CD4-positive, alpha-beta T cell (primary cell): ENCODE measurements around the gene SYPL2. TPM values are rescaled to one million over a fixed set of nuclear protein-coding genes. Genes with fewer than 3 reads are reported as not detected.

Source experiments
- ATAC-seq: fragments of 200-7000 bp; cut with Tn5 transposase; one replicate; pipeline ENCODE4 v1.10.0; 2022; ENCODE audit warnings: mild to moderate bottlenecking; ENCODE audit not compliant: poor library complexity
- CTCF ChIA-PET: fragments of 350-600 bp; sonication (Branson Sonifier 250); formaldehyde crosslinking; loops from one replicate; lab custom pipeline; 2021; ENCODE audit warnings: antibody characterized with exemption, inconsistent platforms; lab: Charles Lee
- POLR2A ChIA-PET: fragments of 350-600 bp; sonication (Branson Sonifier 250); formaldehyde crosslinking; loops from one replicate; lab custom pipeline; 2021; ENCODE audit warnings: antibody characterized with exemption, inconsistent platforms; lab: Charles Lee
- DNase-seq, 14 experiments: peaks; one replicate each; pipeline ENCODE4 v3.0.0-alpha.2; 2013 to 2020; ENCODE audit warnings: mixed read lengths in 2 of 14
- H3K27ac ChIP-seq, 2 donors: one replicate each; pipeline versions ENCODE4 v1.5.1 to v1.7.0; 2013; ENCODE audit warnings: low read length in 2 of 2, low read depth in 1 of 2, mild to moderate bottlenecking in 1 of 2
- H3K27me3 ChIP-seq, 2 experiments: 1 replicate in 1 of 2; 2 replicates in 1 of 2; pipeline versions ENCODE4 v1.6.1 to v1.7.0; 2013; ENCODE audit warnings: low read length in 2 of 2, control low read depth in 1 of 2, mild to moderate bottlenecking in 1 of 2, moderate library complexity in 1 of 2; ENCODE audit not compliant: insufficient read depth in 2 of 2, control insufficient read depth in 1 of 2
- H3K36me3 ChIP-seq: one replicate; pipeline ENCODE4 v1.6.1; 2013; ENCODE audit warnings: low read length, control low read depth; ENCODE audit not compliant: insufficient read depth
- H3K4me1 ChIP-seq: one replicate; pipeline ENCODE4 v1.6.1; 2013; ENCODE audit warnings: low read length, control low read depth; ENCODE audit not compliant: insufficient read depth
- H3K4me3 ChIP-seq: one replicate; pipeline ENCODE4 v1.5.1; 2013; ENCODE audit warnings: mild to moderate bottlenecking, low read length, moderate library complexity
- H3K9me3 ChIP-seq, 2 experiments: 1 replicate in 1 of 2; 2 replicates in 1 of 2; pipeline versions ENCODE4 v1.6.1 to v1.7.0; 2013; ENCODE audit warnings: low read length in 2 of 2, mild to moderate bottlenecking in 2 of 2, control low read depth in 1 of 2, moderate library complexity in 1 of 2; ENCODE audit not compliant: control insufficient read depth in 1 of 2, insufficient read depth in 1 of 2
- H3K27ac Mint-ChIP-seq: one replicate; pipeline ENCODE4 v1.8.0; 2020; ENCODE audit warnings: mixed read lengths
- H3K27me3 Mint-ChIP-seq: one replicate; pipeline ENCODE4 v1.8.0; 2021; ENCODE audit warnings: mixed read lengths
- H3K36me3 Mint-ChIP-seq: one replicate; pipeline ENCODE4 v1.8.0; 2021; ENCODE audit warnings: low read depth, mixed read lengths
- H3K4me1 Mint-ChIP-seq: one replicate; pipeline ENCODE4 v1.8.0; 2021; ENCODE audit warnings: low read depth, mixed read lengths
- H3K4me3 Mint-ChIP-seq: one replicate; pipeline ENCODE4 v1.8.0; 2020; ENCODE audit warnings: mild to moderate bottlenecking, mixed read lengths
- H3K9me3 Mint-ChIP-seq: one replicate; pipeline ENCODE4 v1.8.0; 2020; ENCODE audit warnings: mixed read lengths
- CTCF ChIP-seq: fragments of 200-600 bp; IDR thresholded peaks from one replicate; pipeline ENCODE4 v1.8.0; 2022; ENCODE audit warnings: antibody characterized with exemption, mild to moderate bottlenecking
- intact Hi-C, 2 experiments: fragments of 100-400 bp; cut with DNase I in 1 of 2; cut with micrococcal nuclease in 1 of 2; formaldehyde crosslinking; loops; one replicate each; pipeline versions ENCODE4 v1.15.1 to v1.9.0; 2023 to 2025; cut with DNase I, micrococcal nuclease
- total RNA-seq, 174 experiments: library from RNA in 2 of 174; stranded (reverse) in 2 of 174; gene quantifications; one replicate each; pipeline ENCODE4 v1.2.3 and lab custom pipeline; 2021 to 2026

SYPL2 gene
- total RNA-seq, 2 experiments from 2014 or later: not detected

- intact Hi-C loops: loop anchor here in 1 of 2 experiments (1.0 to 2.0 kb wide), 2 partner anchors 14 to 17 kb away; no protein-coding TSS in a partner anchor
- no peaks in the 10 kb centered on the region for H3K27me3 ChIP-seq
- H3K4me1 ChIP-seq: no peaks in the 10 kb centered on the region
- no peak overlapping the region for H3K4me3 Mint-ChIP-seq
- no peak for ATAC-seq
- H3K27ac Mint-ChIP-seq: no peak overlapping the region
- no peak for DNase-seq
- no peaks in the 10 kb centered on the region for H3K9me3 Mint-ChIP-seq
- no peaks in the 10 kb centered on the region for H3K36me3 ChIP-seq
- H3K27ac ChIP-seq: no peak overlapping the region
- H3K36me3 Mint-ChIP-seq: no peaks in the 10 kb centered on the region
- H3K4me3 ChIP-seq: no peak overlapping the region
- H3K27me3 Mint-ChIP-seq: no peaks in the 10 kb centered on the region
- no peaks in the 10 kb centered on the region for H3K9me3 ChIP-seq
- no peak for TF ChIP-seq CTCF
- POLR2A ChIA-PET: interaction anchor here (0.7 kb wide), 1 partner anchor 17 kb away, joined by 3 read pairs; no protein-coding TSS in a partner anchor
- peaks cover 4% of the 10 kb centered on the region for H3K4me1 Mint-ChIP-seq
- CTCF ChIA-PET: interaction anchor here (1.1 kb wide), 1 partner anchor 123 kb away, joined by 4 read pairs; no protein-coding TSS in a partner anchor
Measured at GRCh38 chr1:109517337-109517736, 51.0 kb downstream of the SYPL2 start.

GRCh38 chr1:109521002-109521951, 54.9 kb downstream of the SYPL2 start:
- Mint-ChIP-seq H3K36me3 (no peaks in the 10 kb centered on the region), H3K27ac (no peak overlapping the region), H3K4me1 (no peaks in the 10 kb centered on the region), H3K9me3 (no peaks in the 10 kb centered on the region), H3K4me3 (no peak overlapping the region), H3K27me3 (no peaks in the 10 kb centered on the region)
- intact Hi-C loops: no loop called here
- ATAC-seq: no peak
- Histone ChIP-seq H3K27ac (no peak overlapping the region), H3K9me3 (no peaks in the 10 kb centered on the region), H3K27me3 (no peaks in the 10 kb centered on the region), H3K4me1 (no peaks in the 10 kb centered on the region), H3K4me3 (no peak overlapping the region), H3K36me3 (no peaks in the 10 kb centered on the region)
- ChIA-PET CTCF (interaction anchor here (1.1 to 1.6 kb wide), 2 partner anchors 21 to 119 kb away, joined by 3 to 4 read pairs; no protein-coding TSS in a partner anchor), POLR2A (interaction anchor here (0.9 to 1.1 kb wide), 2 partner anchors 11 to 19 kb away, joined by 3 to 4 read pairs; no protein-coding TSS in a partner anchor)
- no peak for TF ChIP-seq CTCF
- no peak for DNase-seq

GRCh38 chr1:109522026-109522425, 55.7 kb downstream of the SYPL2 start:
- no peak overlapping the region for H3K4me3 ChIP-seq
- ChIA-PET POLR2A (interaction anchor here (0.9 kb wide), 1 partner anchor 20 kb away, joined by 3 read pairs; no protein-coding TSS in a partner anchor), CTCF (interaction anchor here (1.6 to 1.7 kb wide), 2 partner anchors 10 to 22 kb away, joined by 3 to 4 read pairs; no protein-coding TSS in a partner anchor)
- no peaks in the 10 kb centered on the region for H3K4me1 ChIP-seq
- H3K27ac Mint-ChIP-seq: no peak overlapping the region
- no peak for TF ChIP-seq CTCF
- no peaks in the 10 kb centered on the region for H3K36me3 ChIP-seq
- ATAC-seq: no peak
- H3K9me3 ChIP-seq: no peaks in the 10 kb centered on the region
- H3K27me3 ChIP-seq: no peaks in the 10 kb centered on the region
- no peaks in the 10 kb centered on the region for H3K9me3 Mint-ChIP-seq
- no peak overlapping the region for H3K4me3 Mint-ChIP-seq
- no peaks in the 10 kb centered on the region for H3K36me3 Mint-ChIP-seq
- no peaks in the 10 kb centered on the region for H3K4me1 Mint-ChIP-seq
- DNase-seq: no peak
- no peak overlapping the region for H3K27ac ChIP-seq
- intact Hi-C loops: no loop called here
- no peaks in the 10 kb centered on the region for H3K27me3 Mint-ChIP-seq
